HCT116 (cell line): ENCODE data around the gene UBE2D2. TPM values are rescaled to one million over a fixed set of nuclear protein-coding genes. Genes with fewer than 3 reads are reported as not detected.
"Not testable (repeated sequence)": the region's sequence is repeated elsewhere in the genome, so short reads cannot be mapped to it uniquely, and the experiment has no call there.

Experiments used
- ATAC-seq: fragments of 200-7000 bp; cut with Tn5 transposase; 2 replicates; pipeline ENCODE4 v1.9.1; 2020; ENCODE audit warnings: mild to moderate bottlenecking, moderate library complexity
- BruUV-seq: library from RNA; stranded (reverse); fragments of 400-500 nt; replicated peaks from 2 replicates; lab custom pipeline; 2021; lab: Mats Ljungman, UMichigan
- CTCF ChIA-PET: fragments of 300-600 bp; sonication (Branson Sonifier 250); formaldehyde crosslinking; loops from one replicate; lab custom pipeline; 2021; ENCODE audit warnings: antibody characterized with exemption; lab: Charles Lee
- POLR2A ChIA-PET: fragments of 300-600, 350-600 bp; sonication (Branson Sonifier 250); formaldehyde crosslinking; loops from one replicate; lab custom pipeline; 2021; ENCODE audit warnings: antibody characterized with exemption; lab: Charles Lee
- RAD21 ChIA-PET, 2 experiments: fragments of 300-600 bp; sonication (Branson Sonifier 250); formaldehyde crosslinking; loops; one replicate each; lab custom pipeline; 2023; ENCODE audit warnings: low total read pairs in 2 of 2; ENCODE audit not compliant: uncharacterized antibody in 2 of 2, unreplicated experiment in 2 of 2, low non-redundant PET in 1 of 2; lab: Charles Lee
- DNase-seq: peaks from one replicate; pipeline ENCODE4 v3.0.0-alpha.2; 2010; ENCODE audit warnings: low read depth, low spot score
- H2AFZ ChIP-seq: fragments of 200-600 bp; shearing (Covaris generic), sonication (generic); 2 replicates; pipeline ENCODE4 v1.6.1; 2017; ENCODE audit warnings: low read depth, mixed run types, mixed read lengths, antibody characterized with exemption, low read length; ENCODE audit not compliant: poor library complexity, severe bottlenecking
- H3K27ac ChIP-seq: 2 replicates; pipeline ENCODE4 v1.5.1; 2012; ENCODE audit warnings: low read depth, low read length
- H3K27me3 ChIP-seq: fragments of 200-600 bp; sonication (generic); 2 replicates; pipeline ENCODE4 v1.6.1; 2016; ENCODE audit warnings: mixed run types, low read length, mixed read lengths; ENCODE audit not compliant: insufficient read depth
- H3K36me3 ChIP-seq, 2 experiments: fragments of 200-500 bp in 1 of 2; fragments of 200-600 bp in 1 of 2; sonication (Bioruptor generic) in 1 of 2; sonication (generic) in 1 of 2; 2 replicates each; pipeline versions ENCODE4 v1.5.1 to v1.6.1; 2014 to 2016; ENCODE audit warnings: low read length in 2 of 2, inconsistent platforms in 1 of 2, mixed read lengths in 1 of 2, mixed run types in 1 of 2; ENCODE audit not compliant: insufficient read depth in 2 of 2, control insufficient read depth in 1 of 2
- H3K4me1 ChIP-seq, 2 experiments: fragments of 200-600 bp in 1 of 2; sonication (generic) in 1 of 2; 2 replicates each; pipeline versions ENCODE4 v1.5.1 to v1.6.1; 2012 to 2017; ENCODE audit warnings: low read length in 2 of 2, inconsistent platforms in 1 of 2, mild to moderate bottlenecking in 1 of 2, mixed read lengths in 1 of 2, mixed run types in 1 of 2, moderate library complexity in 1 of 2; ENCODE audit not compliant: insufficient read depth in 2 of 2, control insufficient read depth in 1 of 2
- H3K4me2 ChIP-seq: fragments of 200-600 bp; sonication (generic); 2 replicates; pipeline ENCODE4 v1.6.1; 2017; ENCODE audit warnings: mixed run types, low read length, mixed read lengths
- H3K4me3 ChIP-seq, 2 experiments: fragments of 200-600 bp in 1 of 2; sonication (generic) in 1 of 2; replicated peaks in 1 of 2; 2 replicates each; pipeline ENCODE4 v1.5.1; 2011 to 2016; ENCODE audit warnings: low read length in 2 of 2, control low read depth in 1 of 2, low read depth in 1 of 2, mild to moderate bottlenecking in 1 of 2, mixed read lengths in 1 of 2, mixed run types in 1 of 2
- H3K79me2 ChIP-seq: fragments of 200-600 bp; sonication (generic); 2 replicates; pipeline ENCODE4 v1.6.1; 2017; ENCODE audit warnings: mild to moderate bottlenecking, mixed run types, low read length, moderate library complexity, mixed read lengths; ENCODE audit not compliant: insufficient read depth
- H3K9ac ChIP-seq: fragments of 200-600 bp; sonication (generic); 2 replicates; pipeline ENCODE4 v1.6.1; 2016; ENCODE audit warnings: low read length, mixed read lengths
- H3K9me2 ChIP-seq: fragments of 200-600 bp; sonication (generic), shearing (Covaris generic); 2 replicates; pipeline ENCODE4 v1.6.1; 2017; ENCODE audit warnings: mixed run types, mild to moderate bottlenecking, moderate library complexity; ENCODE audit not compliant: insufficient read depth
- H3K9me3 ChIP-seq, 2 experiments: fragments of 200-500 bp in 1 of 2; fragments of 200-600 bp in 1 of 2; sonication (Bioruptor generic) in 1 of 2; sonication (generic) in 1 of 2; 2 replicates each; pipeline ENCODE4 v1.6.1; 2014 to 2017; ENCODE audit warnings: low read length in 2 of 2, mixed read lengths in 2 of 2, inconsistent platforms in 1 of 2, low read depth in 1 of 2, mild to moderate bottlenecking in 1 of 2, mixed run types in 1 of 2, moderate library complexity in 1 of 2; ENCODE audit not compliant: control insufficient read depth in 1 of 2, insufficient read depth in 1 of 2
- H4K20me1 ChIP-seq: fragments of 200-600 bp; sonication (generic), shearing (Covaris generic); 2 replicates; pipeline ENCODE4 v1.6.1; 2017; ENCODE audit warnings: mixed run types, mild to moderate bottlenecking, moderate library complexity; ENCODE audit not compliant: insufficient read depth
- intact Hi-C: fragments of 100-400 bp; cut with micrococcal nuclease; formaldehyde crosslinking; loops from 2 replicates; pipeline ENCODE4 v1.10.0; 2022
- total RNA-seq: library from RNA; stranded (reverse); gene quantifications from one replicate; pipeline ENCODE4 v1.2.1, GENCODE V29; 2021; ENCODE audit not compliant: unreplicated experiment

Gene UBE2D2
- total RNA-seq, 1 experiment from 2014 or later, result 140 TPM

DNA sequence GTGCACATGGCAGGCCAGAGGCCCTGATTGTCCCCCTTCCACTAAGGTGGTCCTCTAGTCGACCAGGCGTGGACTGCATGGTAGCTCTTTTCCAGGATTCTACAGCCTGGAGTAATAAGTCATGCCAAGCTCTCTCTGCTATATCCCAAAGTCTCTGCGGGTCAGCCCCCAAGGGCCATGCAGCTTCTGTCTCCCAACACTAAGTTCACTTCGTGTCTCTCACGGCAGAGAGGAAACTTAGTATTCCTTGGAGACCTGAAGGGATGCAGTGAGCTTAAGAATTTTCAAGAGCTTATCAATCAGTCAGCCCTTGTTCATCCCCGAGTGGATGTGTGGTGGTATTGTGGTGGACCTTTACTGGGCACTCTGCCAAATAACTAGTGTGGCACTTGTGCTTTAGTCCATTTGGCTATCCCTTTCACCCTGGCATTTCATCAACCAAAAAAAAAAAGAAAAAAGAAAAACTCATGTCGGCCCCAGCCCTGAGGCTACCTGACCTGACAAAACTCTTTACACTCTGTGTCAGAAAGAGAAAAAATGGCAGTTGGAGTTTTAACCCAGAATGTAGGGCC is 33.2 kb upstream of the UBE2D2 start:
- BruUV-seq, H3K27me3 ChIP-seq, H3K9me3 ChIP-seq, DNase-seq, H3K79me2 ChIP-seq, H3K4me1 ChIP-seq, H3K4me3 ChIP-seq, H3K9me2 ChIP-seq, POLR2A ChIA-PET, H3K4me2 ChIP-seq, RAD21 ChIA-PET, H3K27ac ChIP-seq, H3K36me3 ChIP-seq, intact Hi-C loops, H2AFZ ChIP-seq, ATAC-seq, CTCF ChIA-PET, H3K9ac ChIP-seq, H4K20me1 ChIP-seq: not testable (repeated sequence)

DNA sequence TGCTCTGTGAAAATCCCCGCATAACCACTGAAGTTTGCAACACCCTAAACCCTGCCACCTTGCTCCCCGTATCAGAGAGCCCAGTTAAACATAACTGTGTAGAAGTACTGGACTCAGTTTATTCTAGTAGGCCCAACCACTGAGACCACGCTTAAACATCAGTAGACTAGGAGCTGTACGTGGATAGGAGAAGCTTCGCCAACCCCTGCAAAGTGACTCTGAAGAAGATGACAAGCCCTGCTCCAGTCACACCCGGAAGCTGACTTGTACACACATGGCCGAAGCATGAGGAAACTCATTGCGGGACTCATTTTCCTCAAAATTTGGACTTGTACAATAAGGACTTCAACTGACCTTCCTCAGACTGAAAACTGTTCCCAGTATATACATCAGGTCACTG is 32.4 kb upstream of the UBE2D2 start:
- DNase-seq, H3K27me3 ChIP-seq, BruUV-seq, H3K9ac ChIP-seq, H3K9me2 ChIP-seq, CTCF ChIA-PET, RAD21 ChIA-PET, H3K27ac ChIP-seq, H2AFZ ChIP-seq, H3K4me2 ChIP-seq, H3K4me1 ChIP-seq, intact Hi-C loops, H4K20me1 ChIP-seq, ATAC-seq, H3K4me3 ChIP-seq, H3K9me3 ChIP-seq, H3K79me2 ChIP-seq, H3K36me3 ChIP-seq: not testable (repeated sequence)
- POLR2A ChIA-PET, result interaction anchor here (0.5 kb wide), 1 partner anchor 412 kb away, joined by 3 read pairs; no protein-coding TSS in a partner anchor

DNA sequence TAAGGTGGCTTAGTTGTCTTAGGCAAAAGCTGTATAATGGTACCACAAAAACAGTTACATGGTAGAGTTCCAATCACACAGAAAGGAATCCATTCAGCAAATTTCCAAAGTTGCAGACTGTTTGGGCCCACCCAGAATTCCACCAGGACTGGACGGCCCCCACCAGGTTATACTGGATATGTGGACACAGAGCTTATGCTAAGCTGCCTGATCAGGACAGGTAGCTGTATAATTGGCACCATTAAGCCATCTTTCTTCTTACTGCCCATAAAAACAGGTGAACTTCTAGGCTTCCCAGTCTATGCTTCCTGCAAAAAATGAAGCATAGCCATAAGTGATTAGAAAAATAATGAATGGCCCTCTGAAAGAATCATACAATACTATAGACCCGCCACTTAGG is 31.1 kb upstream of the UBE2D2 start:
- CTCF ChIA-PET, result not testable (repeated sequence)

More for the DNA sequence above, 31.1 kb upstream of the UBE2D2 start:
- H3K36me3 ChIP-seq, ATAC-seq, H3K4me3 ChIP-seq, POLR2A ChIA-PET, H3K27me3 ChIP-seq, H3K9me3 ChIP-seq, H2AFZ ChIP-seq, H4K20me1 ChIP-seq, H3K9ac ChIP-seq, H3K4me2 ChIP-seq, H3K4me1 ChIP-seq, H3K9me2 ChIP-seq, RAD21 ChIA-PET, H3K79me2 ChIP-seq, H3K27ac ChIP-seq, BruUV-seq, intact Hi-C loops, DNase-seq: not testable (repeated sequence)
